ENCODE results near the gene SIRT4.

Gene SIRT4

DNA sequence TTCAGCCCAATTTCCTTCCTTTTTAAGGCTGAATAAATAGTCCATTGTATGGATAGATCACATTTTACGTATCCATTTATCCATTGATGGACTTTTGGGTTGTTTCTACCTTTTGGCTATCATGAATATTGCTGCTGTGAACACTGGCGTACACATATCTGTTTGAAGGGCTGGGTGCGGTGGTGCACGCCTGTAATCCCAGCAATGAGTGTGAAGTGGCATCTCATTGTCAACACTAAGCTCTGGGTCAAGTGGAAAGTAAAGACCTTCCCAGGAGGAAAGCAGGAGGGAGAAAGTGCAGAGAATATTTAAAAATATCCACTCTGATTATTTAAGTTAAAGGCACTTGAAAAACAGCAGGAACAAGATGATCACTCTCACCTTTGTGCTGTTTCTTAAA lies 37.1 kb downstream of the SIRT4 start:
- H4K20me1 ChIP-seq (ENCODE audit: control insufficient read depth, insufficient read depth, low read depth, low read length), result no peaks in the 10 kb centered on the region
- no peaks in the 10 kb centered on the region for H3F3A ChIP-seq (ENCODE audit: control insufficient read depth, insufficient read depth)
- no peak for TF ChIP-seq EZH2phosphoT487 (IDR thresholded peaks at IDR 0.05; ENCODE audit: borderline replicate concordance, low read length)
- no peak overlapping the region for H3K27ac ChIP-seq (ENCODE audit: low read depth, low read length)
- H3K4me1 ChIP-seq (ENCODE audit: control insufficient read depth, low read length), result no peaks in the 10 kb centered on the region
- H3K79me2 ChIP-seq (ENCODE audit: control insufficient read depth, low read length), result no peaks in the 10 kb centered on the region
- no peaks in the 10 kb centered on the region for H3K9me2 ChIP-seq (replicated peaks; ENCODE audit: control insufficient read depth, low read length)
- no peaks in the 10 kb centered on the region for H3K36me3 ChIP-seq (ENCODE audit: control insufficient read depth, low read length)
- no peaks in the 10 kb centered on the region for H3K27me3 ChIP-seq (ENCODE audit: control insufficient read depth, low read length)
- no peak overlapping the region for H3K4me2 ChIP-seq (ENCODE audit: low read length)
- H3K4me3 ChIP-seq (ENCODE audit: low read length), result no peak overlapping the region
- H3K9me3 ChIP-seq (ENCODE audit: control insufficient read depth, insufficient read depth, low read length), result peaks cover 23% of the 10 kb centered on the region

DNA sequence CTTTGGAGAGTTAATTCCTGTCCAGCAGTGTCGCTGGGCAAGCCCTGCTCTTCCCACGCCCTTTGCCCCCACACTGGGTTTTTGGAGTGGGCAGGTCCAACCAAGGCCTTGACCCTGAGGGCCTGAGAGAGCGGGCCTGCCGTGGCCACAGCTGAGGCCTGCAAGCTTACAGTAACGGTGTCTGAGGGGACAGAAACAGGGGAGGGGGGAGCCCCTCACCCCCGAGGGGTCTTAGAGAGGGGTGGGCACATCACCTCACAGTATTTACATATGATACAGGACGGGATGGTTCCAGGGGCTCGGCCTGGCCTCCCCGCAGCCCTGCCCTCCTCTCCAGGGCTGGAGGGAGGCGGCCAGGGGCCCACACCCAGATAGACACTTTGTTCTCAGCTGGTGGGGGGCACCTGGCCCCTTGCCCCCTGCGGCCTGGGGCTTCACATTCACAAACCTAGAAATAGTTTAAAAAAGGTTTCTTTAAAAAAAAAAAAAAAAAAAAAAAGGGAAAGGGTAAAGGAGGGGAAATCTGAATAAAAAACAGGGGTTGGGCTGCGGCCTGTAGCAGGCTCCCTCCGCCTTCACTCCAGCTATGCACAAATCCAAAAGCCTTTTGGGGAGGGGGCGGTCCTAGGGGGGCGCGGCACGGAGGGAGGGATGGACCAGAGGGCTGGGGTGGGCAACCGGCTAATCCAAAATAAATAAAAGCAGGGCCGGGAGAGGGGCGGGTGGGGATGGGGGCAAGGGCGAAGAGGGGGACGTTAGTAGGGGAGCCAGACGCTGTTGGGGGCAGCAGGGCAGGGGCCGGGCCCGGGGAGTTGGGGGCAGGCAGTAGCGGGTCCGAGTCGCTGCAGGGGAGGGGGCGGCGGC lies 40.3 kb downstream of the SIRT4 start:
- Histone ChIP-seq H3K27ac (ENCODE audit: low read depth, low read length) (no peak overlapping the region), H3K9me3 (ENCODE audit: control insufficient read depth, insufficient read depth, low read length) (peaks cover 10% of the 10 kb centered on the region), H4K20me1 (ENCODE audit: control insufficient read depth, insufficient read depth, low read depth, low read length) (no peaks in the 10 kb centered on the region), H3K4me1 (ENCODE audit: control insufficient read depth, low read length) (no peaks in the 10 kb centered on the region), H3K79me2 (ENCODE audit: control insufficient read depth, low read length) (no peaks in the 10 kb centered on the region), H3K4me3 (ENCODE audit: low read length) (no peak overlapping the region), H3K9me2 (replicated peaks; ENCODE audit: control insufficient read depth, low read length) (no peaks in the 10 kb centered on the region), H3K4me2 (ENCODE audit: low read length) (no peak overlapping the region), H3K27me3 (ENCODE audit: control insufficient read depth, low read length) (no peaks in the 10 kb centered on the region), H3F3A (ENCODE audit: control insufficient read depth, insufficient read depth) (no peaks in the 10 kb centered on the region), H3K36me3 (ENCODE audit: control insufficient read depth, low read length) (no peaks in the 10 kb centered on the region)
- TF ChIP-seq EZH2phosphoT487 (IDR thresholded peaks at IDR 0.05; ENCODE audit: borderline replicate concordance, low read length) (no peak), CTCF (IDR thresholded peaks at IDR 0.05; ENCODE audit: low read depth, low read length, poor library complexity, severe bottlenecking) (no peak)

- H3K9me2 ChIP-seq (replicated peaks; ENCODE audit: control insufficient read depth, low read length), result no peaks in the 10 kb centered on the region
- H3K27me3 ChIP-seq (ENCODE audit: control insufficient read depth, low read length), result no peaks in the 10 kb centered on the region
- TF ChIP-seq EZH2phosphoT487 (IDR thresholded peaks at IDR 0.05; ENCODE audit: borderline replicate concordance, low read length), result no peak
- TF ChIP-seq CTCF (IDR thresholded peaks at IDR 0.05; ENCODE audit: low read depth, low read length, poor library complexity, severe bottlenecking), result no peak
- H3K36me3 ChIP-seq (ENCODE audit: control insufficient read depth, low read length), result no peaks in the 10 kb centered on the region
- H3K4me3 ChIP-seq (ENCODE audit: low read length), result no peak overlapping the region
- no peak overlapping the region for H3K27ac ChIP-seq (ENCODE audit: low read depth, low read length)
- H3K4me2 ChIP-seq (ENCODE audit: low read length), result no peak overlapping the region
- no peaks in the 10 kb centered on the region for H4K20me1 ChIP-seq (ENCODE audit: control insufficient read depth, insufficient read depth, low read depth, low read length)
- no peaks in the 10 kb centered on the region for H3F3A ChIP-seq (ENCODE audit: control insufficient read depth, insufficient read depth)
- H3K9me3 ChIP-seq (ENCODE audit: control insufficient read depth, insufficient read depth, low read length), result peaks cover 3% of the 10 kb centered on the region
- H3K79me2 ChIP-seq (ENCODE audit: control insufficient read depth, low read length), result no peaks in the 10 kb centered on the region
- no peaks in the 10 kb centered on the region for H3K4me1 ChIP-seq (ENCODE audit: control insufficient read depth, low read length)
These were observed 41.0 kb downstream of the SIRT4 start for GRCh38 chr12:120343039-120343537.

DNA sequence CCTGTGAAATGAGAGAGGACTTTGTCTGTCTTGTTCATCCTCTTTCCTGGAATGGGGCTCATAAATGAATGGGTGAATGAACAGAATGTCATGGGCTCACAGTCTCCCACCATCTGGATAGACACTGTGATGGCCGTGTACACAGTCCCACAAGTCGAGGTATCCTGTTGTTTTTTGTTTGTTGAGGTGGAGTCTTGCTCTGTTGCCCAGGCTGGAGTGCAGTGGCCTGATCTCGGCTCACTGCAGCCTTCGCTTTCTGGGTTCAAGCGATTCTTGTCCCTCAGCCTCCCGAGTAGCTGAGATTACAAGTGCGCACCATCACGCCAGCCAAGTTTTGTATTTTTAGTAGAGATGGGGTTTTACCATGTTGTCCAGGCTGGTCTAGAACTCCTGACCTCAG lies 41.6 kb downstream of the SIRT4 start:
- Histone ChIP-seq H3K4me3 (ENCODE audit: low read length) (no peak overlapping the region), H3K9me2 (replicated peaks; ENCODE audit: control insufficient read depth, low read length) (no peaks in the 10 kb centered on the region), H3K4me1 (ENCODE audit: control insufficient read depth, low read length) (no peaks in the 10 kb centered on the region), H4K20me1 (ENCODE audit: control insufficient read depth, insufficient read depth, low read depth, low read length) (no peaks in the 10 kb centered on the region), H3K9me3 (ENCODE audit: control insufficient read depth, insufficient read depth, low read length) (no peaks in the 10 kb centered on the region), H3K27ac (ENCODE audit: low read depth, low read length) (no peak overlapping the region), H3K79me2 (ENCODE audit: control insufficient read depth, low read length) (no peaks in the 10 kb centered on the region), H3F3A (ENCODE audit: control insufficient read depth, insufficient read depth) (no peaks in the 10 kb centered on the region), H3K27me3 (ENCODE audit: control insufficient read depth, low read length) (no peaks in the 10 kb centered on the region), H3K4me2 (ENCODE audit: low read length) (no peak overlapping the region), H3K36me3 (ENCODE audit: control insufficient read depth, low read length) (no peaks in the 10 kb centered on the region)
- TF ChIP-seq CTCF (IDR thresholded peaks at IDR 0.05; ENCODE audit: low read depth, low read length, poor library complexity, severe bottlenecking) (no peak), EZH2phosphoT487 (IDR thresholded peaks at IDR 0.05; ENCODE audit: borderline replicate concordance, low read length) (no peak)
